GM10847 (cell line): ENCODE results near the gene EIF4B.

Source experiments
- POLR2A ChIP-seq: IDR thresholded peaks from 2 replicates; pipeline ENCODE4 v1.6.1; 2011; ENCODE audit not compliant: insufficient read length; ENCODE audit errors: extremely low read depth

Gene EIF4B

DNA sequence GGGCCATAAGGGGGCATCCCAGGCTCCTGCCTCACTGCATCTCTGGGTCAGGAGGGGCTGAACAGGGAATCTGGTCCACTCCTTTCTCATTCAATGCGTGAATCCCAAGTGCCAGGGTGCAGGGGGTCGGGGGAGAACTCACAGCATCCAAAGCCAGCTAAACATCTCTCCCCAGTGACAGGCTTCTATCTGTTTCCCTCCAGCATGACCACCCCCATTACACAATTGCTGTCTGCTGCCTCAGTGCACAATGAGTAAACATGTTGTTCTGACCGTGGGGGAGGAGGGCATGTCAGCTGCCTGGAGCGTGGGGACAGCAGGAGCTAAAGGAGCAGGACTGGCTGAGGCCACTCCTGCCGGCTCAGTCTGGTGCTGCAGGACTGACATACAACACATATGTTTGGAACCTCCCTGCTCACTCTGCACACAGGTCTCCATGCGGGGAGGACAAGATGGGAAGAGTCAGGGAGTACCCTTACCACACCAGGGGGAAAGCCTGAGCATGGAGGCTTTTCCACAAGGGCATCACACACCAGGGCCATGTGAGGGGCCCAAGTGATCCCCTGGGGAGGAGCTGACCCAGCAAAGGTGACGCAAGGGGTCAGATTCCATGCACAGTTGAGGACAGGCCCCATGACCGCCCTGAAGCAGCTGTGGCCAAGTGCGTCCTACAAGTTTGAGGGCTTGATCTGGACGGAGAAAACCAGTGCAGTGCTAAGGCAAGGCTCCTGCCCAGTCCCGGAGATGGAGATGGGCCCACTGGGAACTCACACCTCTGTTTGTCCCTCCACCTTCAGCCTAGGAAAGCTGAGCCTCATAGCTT, 45.0 kb downstream of the EIF4B start:
- TF ChIP-seq POLR2A, result no peak

DNA sequence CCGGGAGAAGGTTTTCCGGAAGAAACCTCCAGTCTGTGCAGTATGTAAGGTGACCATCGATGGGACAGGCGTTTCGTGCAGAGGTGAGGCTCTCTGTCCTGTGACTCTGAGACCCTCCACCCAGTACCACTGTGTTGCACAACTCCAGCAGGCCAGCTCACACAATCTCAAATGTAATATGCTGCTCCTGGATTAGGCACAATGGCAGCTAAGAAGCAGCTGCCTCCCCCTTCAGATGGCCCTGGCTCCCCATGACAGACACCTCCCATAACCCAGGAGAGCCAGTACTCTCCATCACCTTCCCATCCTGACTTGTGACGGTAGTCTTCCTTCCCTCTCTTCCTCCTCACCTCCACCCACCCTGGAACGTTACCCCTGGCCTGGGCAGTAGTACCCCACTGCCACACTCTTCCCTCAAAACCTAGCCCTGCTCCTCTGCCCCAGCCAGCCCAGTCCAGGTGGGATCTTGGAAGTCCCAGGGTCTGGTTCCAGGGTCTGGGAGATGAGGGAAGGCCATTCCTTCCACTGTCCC, 45.7 kb downstream of the EIF4B start:
- no peak for TF ChIP-seq POLR2A

DNA sequence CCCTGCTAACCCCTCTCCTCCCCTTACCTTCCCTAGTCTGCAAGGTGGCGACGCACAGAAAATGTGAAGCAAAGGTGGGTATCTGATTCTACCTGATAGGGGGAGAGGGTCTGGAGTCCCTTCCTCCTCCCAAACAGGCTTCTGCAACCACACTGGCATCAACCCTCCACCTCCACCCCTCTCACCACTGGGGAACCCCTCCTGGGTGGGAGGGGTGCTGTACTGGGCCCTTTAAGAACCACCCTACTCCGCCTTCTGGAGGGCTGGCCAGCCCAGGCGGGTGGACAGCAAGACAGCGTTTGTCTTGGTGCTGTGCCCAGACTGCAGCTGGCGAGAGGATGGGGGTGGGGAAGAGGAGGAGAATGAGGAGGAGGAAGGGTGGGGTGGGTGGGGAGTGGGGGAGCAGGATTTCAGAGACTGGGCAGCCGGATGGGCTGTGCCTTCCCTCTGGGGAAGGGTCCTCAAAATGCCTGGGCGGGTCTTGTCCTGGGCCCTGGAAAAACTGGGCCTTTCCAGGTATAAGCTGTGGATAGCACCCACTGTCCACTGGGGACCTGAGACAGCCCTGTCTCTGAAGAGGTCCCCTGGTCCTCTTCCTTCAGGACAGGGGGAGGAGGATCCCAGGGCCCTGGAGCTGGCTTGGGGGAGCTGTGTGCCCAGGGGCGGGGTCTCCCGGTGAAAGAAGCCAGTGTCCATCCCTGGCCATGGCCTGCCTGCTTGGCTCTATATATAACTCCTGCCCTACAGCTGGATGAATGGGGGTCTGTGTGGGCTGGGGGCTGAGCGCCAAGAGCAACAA, 46.4 kb downstream of the EIF4B start:
- TF ChIP-seq POLR2A, result no peak

DNA sequence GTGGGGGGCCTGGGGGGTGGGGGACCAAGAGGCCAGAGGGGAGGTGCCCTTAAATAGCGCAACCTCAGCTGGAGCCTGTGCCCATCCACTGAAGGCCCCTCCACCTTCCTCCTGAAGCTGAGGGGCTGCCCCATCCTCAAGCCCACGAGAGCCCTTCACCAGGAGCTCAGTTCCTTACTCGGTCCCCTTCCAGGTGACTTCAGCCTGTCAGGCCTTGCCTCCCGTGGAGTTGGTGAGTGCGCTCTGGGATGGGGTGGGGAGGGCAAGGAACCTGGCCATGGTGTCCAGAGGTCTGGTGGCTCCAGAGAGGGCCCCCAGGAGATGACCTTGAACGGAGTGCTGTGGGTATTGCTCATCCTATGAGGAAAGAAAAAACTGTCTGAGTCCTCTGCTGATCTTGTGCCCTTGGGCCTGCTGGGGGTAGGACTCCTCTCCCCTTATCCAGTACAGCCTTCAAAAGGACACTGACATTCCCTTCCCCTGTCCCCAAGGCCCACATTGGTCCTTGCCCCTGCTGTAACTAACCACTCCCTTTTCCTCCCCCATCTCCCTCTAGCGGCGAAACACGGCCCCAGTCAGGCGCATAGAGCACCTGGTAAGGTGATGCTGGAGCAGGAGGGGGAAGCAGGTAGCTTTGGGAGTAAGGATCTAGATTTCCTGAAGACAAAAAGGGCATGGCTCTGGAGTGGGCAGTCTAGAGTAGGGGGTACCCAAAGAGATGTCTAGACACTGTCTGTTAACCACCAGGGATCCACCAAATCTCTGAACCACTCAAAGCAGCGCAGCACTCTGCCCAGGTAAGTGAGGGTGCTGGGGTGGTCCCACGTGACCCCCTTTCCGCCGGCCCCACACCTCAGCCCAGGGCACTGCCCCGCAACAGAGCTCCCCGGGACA, 47.2 kb downstream of the EIF4B start:
- no peak for TF ChIP-seq POLR2A

DNA sequence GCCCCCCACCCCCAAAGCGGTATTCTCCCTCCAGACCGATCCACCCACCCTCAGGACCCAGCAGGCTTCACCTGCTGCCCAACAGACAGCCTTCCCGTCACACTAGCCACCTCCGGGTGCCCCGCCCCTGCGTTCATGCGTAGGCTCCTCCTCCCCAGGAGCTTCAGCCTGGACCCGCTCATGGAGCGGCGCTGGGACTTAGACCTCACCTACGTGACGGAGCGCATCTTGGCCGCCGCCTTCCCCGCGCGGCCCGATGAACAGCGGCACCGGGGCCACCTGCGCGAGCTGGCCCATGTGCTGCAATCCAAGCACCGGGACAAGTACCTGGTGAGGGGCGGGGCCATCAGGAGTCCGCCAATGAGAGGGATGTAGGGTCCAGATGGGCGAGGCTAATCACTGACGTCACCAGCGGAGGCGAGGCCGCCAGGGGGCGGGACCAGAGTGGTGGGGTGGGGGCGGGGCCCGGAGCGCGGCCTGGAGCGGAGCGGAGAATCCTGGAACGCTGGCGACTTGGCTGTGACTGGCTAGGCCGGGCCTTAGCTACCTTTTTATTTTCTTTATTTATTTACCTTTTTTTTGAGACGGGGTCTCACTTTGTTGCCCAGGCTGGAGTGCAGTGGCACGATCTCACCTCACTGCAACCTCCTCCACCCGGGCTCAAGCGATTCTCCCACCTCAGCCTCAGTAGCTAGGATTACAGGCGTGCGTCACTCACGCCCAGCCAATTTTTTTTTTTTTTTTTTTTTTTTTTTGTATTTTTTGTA, 48.0 kb downstream of the EIF4B start:
- peak; percentile 41 for TF ChIP-seq POLR2A

DNA sequence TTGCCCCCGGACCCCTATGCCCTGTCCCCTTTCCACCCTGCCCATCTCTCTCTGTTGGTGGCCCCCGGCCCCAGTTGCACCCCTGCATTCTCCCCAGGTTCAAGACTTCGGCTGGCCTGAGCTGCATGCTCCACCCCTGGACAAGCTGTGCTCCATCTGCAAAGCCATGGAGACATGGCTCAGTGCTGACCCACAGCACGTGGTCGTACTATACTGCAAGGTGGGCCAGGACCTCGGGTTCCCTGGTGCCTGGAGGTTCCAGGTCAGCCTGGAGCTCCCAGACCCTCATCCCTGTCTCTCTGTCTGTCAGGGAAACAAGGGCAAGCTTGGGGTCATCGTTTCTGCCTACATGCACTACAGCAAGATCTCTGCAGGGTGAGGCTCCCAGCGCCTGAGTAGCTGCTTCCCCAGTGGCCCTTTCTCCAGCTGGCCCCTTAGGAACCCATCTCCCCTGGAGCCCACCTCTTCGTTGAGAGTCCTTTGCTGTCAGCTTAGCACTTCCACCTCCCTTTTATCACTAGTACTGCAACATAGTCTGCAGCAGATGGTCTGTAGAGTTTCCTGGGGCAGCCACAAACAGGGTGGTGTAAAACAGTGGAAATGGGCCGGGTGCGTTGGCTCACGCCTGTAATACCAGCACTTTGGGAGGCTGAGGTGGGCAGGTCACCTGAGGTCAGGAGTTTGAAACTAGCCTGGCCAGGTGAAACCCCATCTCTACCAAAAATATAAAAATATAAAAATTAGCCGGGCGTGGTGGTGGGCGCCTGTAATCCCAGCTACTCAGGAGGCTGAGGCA, 49.4 kb downstream of the EIF4B start:
- TF ChIP-seq POLR2A, result no peak

DNA sequence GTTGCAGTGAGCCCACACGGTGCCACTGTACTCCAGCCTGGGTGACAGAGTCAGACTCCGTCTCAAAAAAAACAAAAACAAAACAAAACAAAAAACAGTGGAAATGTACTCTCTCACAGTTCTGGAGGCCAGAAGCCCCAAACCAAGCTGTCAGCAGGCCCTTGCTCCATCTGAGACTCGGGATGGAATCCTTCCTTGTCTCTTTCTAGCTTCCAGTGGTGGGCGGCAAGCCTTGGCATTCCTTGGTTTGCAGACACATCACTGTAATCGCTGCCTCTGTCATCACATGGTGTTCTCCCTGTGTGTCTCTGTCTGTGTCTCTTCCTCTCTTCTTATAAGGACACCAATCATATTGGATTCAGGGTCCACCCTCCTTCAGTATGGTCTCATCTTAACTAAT, 50.0 kb downstream of the EIF4B start:
- TF ChIP-seq POLR2A, result no peak

DNA sequence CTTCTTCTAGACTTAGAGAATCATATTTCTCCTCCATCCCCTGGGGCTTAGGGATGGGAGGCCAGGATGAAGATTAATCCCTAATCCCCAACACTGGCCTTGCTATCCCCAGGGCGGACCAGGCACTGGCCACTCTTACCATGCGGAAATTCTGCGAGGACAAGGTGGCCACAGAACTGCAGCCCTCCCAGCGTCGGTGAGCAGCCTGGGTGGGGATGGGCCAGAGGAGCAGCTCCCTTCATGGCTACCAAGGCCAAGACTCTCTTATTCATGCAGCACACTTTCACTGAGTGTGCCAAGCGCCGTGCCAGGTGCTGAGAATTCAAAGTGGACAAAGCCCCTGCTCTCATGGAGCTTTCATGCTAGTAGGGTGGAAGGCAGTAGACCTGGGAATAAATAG, 50.6 kb downstream of the EIF4B start:
- no peak for TF ChIP-seq POLR2A

DNA sequence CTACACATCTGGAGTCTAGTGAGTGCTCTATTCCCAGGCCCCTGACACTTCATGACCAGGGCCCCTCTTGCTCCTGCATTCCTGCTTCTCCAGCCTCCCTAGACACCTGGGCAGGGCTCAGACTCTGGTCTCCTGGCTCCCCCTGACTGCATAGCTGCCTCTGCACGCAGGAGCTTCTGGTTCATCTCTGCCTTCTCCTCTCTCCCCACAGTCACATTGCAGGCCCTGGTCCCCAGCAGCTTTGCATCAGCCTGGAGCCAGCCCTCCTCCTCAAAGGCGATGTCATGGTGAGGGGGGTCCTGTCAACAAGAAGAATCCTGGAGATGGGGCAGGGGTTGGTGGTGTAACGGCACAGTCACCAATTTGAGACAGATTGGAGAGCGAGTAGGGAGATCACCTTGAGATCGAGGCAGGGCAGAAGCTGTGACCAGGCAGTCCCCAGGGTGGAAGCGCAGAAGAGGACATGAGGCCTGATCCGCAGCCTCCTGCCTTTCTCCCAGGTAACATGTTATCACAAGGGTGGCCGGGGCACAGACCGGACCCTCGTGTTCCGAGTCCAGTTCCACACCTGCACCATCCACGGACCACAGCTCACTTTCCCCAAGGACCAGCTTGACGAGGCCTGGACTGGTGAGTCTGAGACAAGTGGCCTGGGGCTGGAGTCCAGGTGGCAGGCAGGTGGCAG, 51.7 kb downstream of the EIF4B start:
- TF ChIP-seq POLR2A, result no peak

DNA sequence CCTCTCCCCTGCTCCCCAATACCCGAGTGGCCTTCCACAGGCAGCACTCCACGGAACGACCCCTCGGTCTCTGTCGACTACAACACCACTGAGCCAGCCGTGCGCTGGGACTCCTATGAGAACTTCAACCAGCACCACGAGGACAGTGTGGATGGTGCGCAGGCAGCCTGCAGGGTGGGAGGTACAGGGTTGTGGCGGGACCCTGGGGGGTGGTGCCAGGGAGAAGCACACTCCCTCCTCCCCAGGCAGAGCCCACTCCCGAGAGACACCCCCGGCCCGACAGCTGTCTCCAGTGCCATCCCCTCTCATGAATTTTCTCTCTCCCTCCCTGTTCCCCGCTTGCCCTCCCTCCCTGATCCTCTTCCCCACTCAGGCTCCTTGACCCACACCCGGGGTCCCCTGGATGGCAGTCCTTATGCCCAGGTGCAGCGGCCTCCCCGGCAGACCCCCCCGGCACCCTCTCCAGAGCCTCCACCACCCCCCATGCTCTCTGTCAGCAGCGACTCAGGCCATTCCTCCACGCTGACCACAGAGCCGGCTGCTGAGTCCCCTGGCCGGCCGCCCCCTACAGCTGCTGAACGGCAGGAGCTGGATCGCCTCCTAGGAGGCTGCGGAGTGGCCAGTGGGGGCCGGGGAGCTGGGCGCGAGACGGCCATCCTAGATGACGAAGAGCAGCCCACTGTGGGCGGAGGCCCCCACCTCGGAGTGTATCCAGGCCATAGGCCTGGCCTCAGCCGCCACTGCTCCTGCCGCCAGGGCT, 52.6 kb downstream of the EIF4B start:
- no peak for TF ChIP-seq POLR2A

DNA sequence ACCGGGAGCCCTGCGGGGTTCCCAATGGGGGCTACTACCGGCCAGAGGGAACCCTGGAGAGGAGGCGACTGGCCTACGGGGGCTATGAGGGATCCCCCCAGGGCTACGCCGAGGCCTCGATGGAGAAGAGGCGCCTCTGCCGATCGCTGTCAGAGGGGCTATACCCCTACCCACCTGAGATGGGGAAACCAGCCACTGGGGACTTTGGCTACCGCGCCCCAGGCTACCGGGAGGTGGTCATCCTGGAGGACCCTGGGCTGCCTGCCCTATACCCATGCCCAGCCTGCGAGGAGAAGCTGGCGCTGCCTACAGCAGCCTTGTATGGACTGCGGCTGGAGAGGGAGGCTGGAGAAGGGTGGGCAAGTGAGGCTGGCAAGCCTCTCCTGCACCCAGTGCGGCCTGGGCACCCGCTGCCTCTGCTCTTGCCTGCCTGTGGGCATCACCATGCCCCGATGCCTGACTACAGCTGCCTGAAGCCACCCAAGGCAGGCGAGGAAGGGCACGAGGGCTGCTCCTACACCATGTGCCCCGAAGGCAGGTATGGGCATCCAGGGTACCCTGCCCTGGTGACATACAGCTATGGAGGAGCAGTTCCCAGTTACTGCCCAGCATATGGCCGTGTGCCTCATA, 53.3 kb downstream of the EIF4B start:
- TF ChIP-seq POLR2A, result no peak

DNA sequence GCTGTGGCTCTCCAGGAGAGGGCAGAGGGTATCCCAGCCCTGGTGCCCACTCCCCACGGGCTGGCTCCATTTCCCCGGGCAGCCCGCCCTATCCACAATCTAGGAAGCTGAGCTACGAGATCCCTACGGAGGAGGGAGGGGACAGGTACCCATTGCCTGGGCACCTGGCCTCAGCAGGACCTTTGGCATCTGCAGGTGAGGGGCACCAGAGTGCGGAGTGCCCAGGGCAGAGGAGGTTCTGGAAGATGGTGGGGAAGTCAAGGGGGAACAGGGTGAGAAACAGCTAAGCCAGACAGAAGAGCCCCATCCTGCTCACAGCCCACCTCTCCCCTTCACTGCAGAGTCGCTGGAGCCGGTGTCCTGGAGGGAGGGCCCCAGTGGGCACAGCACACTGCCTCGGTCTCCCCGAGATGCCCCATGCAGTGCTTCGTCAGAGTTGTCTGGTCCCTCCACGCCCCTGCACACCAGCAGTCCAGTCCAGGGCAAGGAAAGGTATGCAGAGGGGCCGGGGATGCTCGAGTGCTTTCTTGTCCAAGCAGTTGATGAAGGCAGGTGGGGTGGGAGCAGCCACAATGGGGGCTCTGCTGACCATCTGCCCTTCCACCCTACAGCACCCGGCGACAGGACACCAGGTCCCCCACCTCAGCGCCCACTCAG, 53.9 kb downstream of the EIF4B start:
- TF ChIP-seq POLR2A, result no peak
